ENCODE measurements around the gene C2CD4D. TPM values are rescaled to one million over a fixed set of nuclear protein-coding genes. Genes with fewer than 3 reads are reported as not detected.

C2CD4D gene
- total RNA-seq, 1 donor from 2014 or later, result 0.16 TPM

DNA sequence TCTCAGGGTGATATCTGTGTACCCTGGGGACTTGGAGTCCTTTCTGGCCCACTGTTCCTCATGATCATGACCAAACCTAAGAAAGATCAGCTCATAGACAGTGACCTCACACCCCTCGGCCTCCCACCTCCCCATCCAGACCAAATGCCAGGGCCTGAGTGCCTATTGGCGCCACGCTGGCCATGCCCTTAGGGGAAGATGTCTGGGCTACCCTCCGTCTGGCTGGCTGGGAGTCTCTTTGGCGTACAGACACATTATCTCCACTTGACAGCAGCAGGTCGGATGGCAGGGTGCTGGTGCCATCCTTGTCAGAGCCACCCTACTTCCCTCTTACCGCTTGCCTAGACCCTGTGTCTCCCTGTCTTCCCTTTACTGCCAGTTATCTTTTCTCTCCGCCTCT, 16.4 kb downstream of the C2CD4D start:
- no peaks in the 10 kb centered on the region for H3K36me3 ChIP-seq (ENCODE audit: insufficient read depth, low read length)
- no peak overlapping the region for H3K9ac ChIP-seq (ENCODE audit: low read length)
- no peaks in the 10 kb centered on the region for H4K20me1 ChIP-seq (ENCODE audit: insufficient read depth, low read length)
- TF ChIP-seq EZH2 (IDR thresholded peaks at IDR 0.05; ENCODE audit: insufficient read depth, low read length), result no peak
- TF ChIP-seq, protein P1, sequence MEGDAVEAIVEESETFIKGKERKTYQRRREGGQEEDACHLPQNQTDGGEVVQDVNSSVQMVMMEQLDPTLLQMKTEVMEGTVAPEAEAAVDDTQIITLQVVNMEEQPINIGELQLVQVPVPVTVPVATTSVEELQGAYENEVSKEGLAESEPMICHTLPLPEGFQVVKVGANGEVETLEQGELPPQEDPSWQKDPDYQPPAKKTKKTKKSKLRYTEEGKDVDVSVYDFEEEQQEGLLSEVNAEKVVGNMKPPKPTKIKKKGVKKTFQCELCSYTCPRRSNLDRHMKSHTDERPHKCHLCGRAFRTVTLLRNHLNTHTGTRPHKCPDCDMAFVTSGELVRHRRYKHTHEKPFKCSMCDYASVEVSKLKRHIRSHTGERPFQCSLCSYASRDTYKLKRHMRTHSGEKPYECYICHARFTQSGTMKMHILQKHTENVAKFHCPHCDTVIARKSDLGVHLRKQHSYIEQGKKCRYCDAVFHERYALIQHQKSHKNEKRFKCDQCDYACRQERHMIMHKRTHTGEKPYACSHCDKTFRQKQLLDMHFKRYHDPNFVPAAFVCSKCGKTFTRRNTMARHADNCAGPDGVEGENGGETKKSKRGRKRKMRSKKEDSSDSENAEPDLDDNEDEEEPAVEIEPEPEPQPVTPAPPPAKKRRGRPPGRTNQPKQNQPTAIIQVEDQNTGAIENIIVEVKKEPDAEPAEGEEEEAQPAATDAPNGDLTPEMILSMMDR (IDR thresholded peaks at IDR 0.05; ENCODE audit: insufficient read depth, low read depth, low read length), result no peak
- DNase-seq (ENCODE audit: low read depth) (no peak), FAIRE-seq (no peak)
- no peaks in the 10 kb centered on the region for H3K79me2 ChIP-seq (ENCODE audit: insufficient read depth, low read length)
- H3K4me2 ChIP-seq (ENCODE audit: low read length), result no peak overlapping the region
- Mint-ChIP-seq H3K36me3 (ENCODE audit: low read depth, unreplicated experiment) (peaks cover 2% of the 10 kb centered on the region), H3K27me3 (ENCODE audit: low read depth, unreplicated experiment) (peaks cover 55% of the 10 kb centered on the region), H3K4me1 (ENCODE audit: low read depth, unreplicated experiment) (peaks cover 6% of the 10 kb centered on the region), H3K27ac (ENCODE audit: unreplicated experiment) (no peak overlapping the region), H3K9me3 (ENCODE audit: unreplicated experiment) (peaks cover 3% of the 10 kb centered on the region), H3K4me3 (ENCODE audit: unreplicated experiment) (no peak overlapping the region)
- no peaks in the 10 kb centered on the region for H3K4me1 ChIP-seq (ENCODE audit: insufficient read depth, low read length)
- H2AFZ ChIP-seq (ENCODE audit: low read depth, low read length), result no peak overlapping the region
- H3K27me3 ChIP-seq (ENCODE audit: insufficient read depth, low read length), result peaks cover 2% of the 10 kb centered on the region
- H3K9me3 ChIP-seq (ENCODE audit: insufficient read depth, low read depth, low read length), result no peaks in the 10 kb centered on the region
- no peak overlapping the region for H3K27ac ChIP-seq (ENCODE audit: low read depth, low read length)
- H3K4me3 ChIP-seq (ENCODE audit: insufficient read depth, low read depth, low read length), result no peak overlapping the region

DNA sequence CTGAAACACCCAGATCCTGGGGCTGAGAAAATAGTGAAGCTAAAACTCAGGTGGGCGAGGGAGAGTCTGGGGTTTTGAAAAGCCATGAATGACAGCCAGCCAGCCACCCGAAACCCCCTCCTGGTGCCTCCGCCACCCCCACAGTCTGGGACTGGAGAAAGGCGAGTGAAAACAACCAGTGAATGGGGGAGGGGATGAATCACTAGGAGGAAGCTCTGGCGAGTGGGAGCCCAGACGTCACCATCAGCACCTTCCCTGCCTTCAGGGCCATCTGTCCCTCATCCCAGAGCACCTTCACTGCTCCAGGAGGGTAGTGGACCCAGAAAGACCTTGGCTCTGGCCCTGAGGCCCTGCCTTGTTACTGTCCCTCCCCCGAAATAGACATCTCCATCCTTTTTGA, 17.2 kb downstream of the C2CD4D start:
- DNase-seq (ENCODE audit: low read depth), result no peak
- peaks cover 61% of the 10 kb centered on the region for H3K27me3 Mint-ChIP-seq (ENCODE audit: low read depth, unreplicated experiment)

GRCh38 chr1:151820940-151821339, 18.7 kb downstream of the C2CD4D start:
- peaks cover 5% of the 10 kb centered on the region for H3K27me3 ChIP-seq (ENCODE audit: insufficient read depth, low read length)
- no peaks in the 10 kb centered on the region for H3K79me2 ChIP-seq (ENCODE audit: insufficient read depth, low read length)
- Mint-ChIP-seq H3K27me3 (ENCODE audit: low read depth, unreplicated experiment) (peaks cover 72% of the 10 kb centered on the region), H3K4me3 (ENCODE audit: unreplicated experiment) (no peak overlapping the region), H3K36me3 (ENCODE audit: low read depth, unreplicated experiment) (peaks cover 2% of the 10 kb centered on the region), H3K4me1 (ENCODE audit: low read depth, unreplicated experiment) (peaks cover 6% of the 10 kb centered on the region), H3K9me3 (ENCODE audit: unreplicated experiment) (peaks cover 5% of the 10 kb centered on the region), H3K27ac (ENCODE audit: unreplicated experiment) (no peak overlapping the region)
- FAIRE-seq (no peak), DNase-seq (ENCODE audit: low read depth) (no peak)
- no peaks in the 10 kb centered on the region for H3K36me3 ChIP-seq (ENCODE audit: insufficient read depth, low read length)
- no peak overlapping the region for H2AFZ ChIP-seq (ENCODE audit: low read depth, low read length)
- no peak overlapping the region for H3K27ac ChIP-seq (ENCODE audit: low read depth, low read length)
- H3K4me1 ChIP-seq (ENCODE audit: insufficient read depth, low read length), result no peaks in the 10 kb centered on the region
- TF ChIP-seq EZH2 (IDR thresholded peaks at IDR 0.05; ENCODE audit: insufficient read depth, low read length), result no peak
- TF ChIP-seq, protein P1 (IDR thresholded peaks at IDR 0.05; ENCODE audit: insufficient read depth, low read depth, low read length), result no peak
- no peaks in the 10 kb centered on the region for H3K9me3 ChIP-seq (ENCODE audit: insufficient read depth, low read depth, low read length)
- no peak overlapping the region for H3K4me3 ChIP-seq (ENCODE audit: insufficient read depth, low read depth, low read length)
- H3K9ac ChIP-seq (ENCODE audit: low read length), result no peak overlapping the region
- H3K4me2 ChIP-seq (ENCODE audit: low read length), result no peak overlapping the region
- H4K20me1 ChIP-seq (ENCODE audit: insufficient read depth, low read length), result no peaks in the 10 kb centered on the region

More for the DNA sequence above, 17.2 kb downstream of the C2CD4D start:
- H4K20me1 ChIP-seq (ENCODE audit: insufficient read depth, low read length), result no peaks in the 10 kb centered on the region
- TF ChIP-seq, protein P1 (IDR thresholded peaks at IDR 0.05; ENCODE audit: insufficient read depth, low read depth, low read length), result no peak
- TF ChIP-seq EZH2 (IDR thresholded peaks at IDR 0.05; ENCODE audit: insufficient read depth, low read length), result no peak
- H2AFZ ChIP-seq (ENCODE audit: low read depth, low read length), result peak overlapping the region; percentile 18
- H3K4me1 ChIP-seq (ENCODE audit: insufficient read depth, low read length), result no peaks in the 10 kb centered on the region
- no peak overlapping the region for H3K27ac ChIP-seq (ENCODE audit: low read depth, low read length)
- H3K27me3 ChIP-seq (ENCODE audit: insufficient read depth, low read length), result peaks cover 5% of the 10 kb centered on the region
- Mint-ChIP-seq H3K9me3 (ENCODE audit: unreplicated experiment) (peaks cover 3% of the 10 kb centered on the region), H3K4me1 (ENCODE audit: low read depth, unreplicated experiment) (peaks cover 6% of the 10 kb centered on the region), H3K36me3 (ENCODE audit: low read depth, unreplicated experiment) (peaks cover 2% of the 10 kb centered on the region), H3K27ac (ENCODE audit: unreplicated experiment) (no peak overlapping the region), H3K4me3 (ENCODE audit: unreplicated experiment) (no peak overlapping the region)
- H3K36me3 ChIP-seq (ENCODE audit: insufficient read depth, low read length), result no peaks in the 10 kb centered on the region
- no peak overlapping the region for H3K4me3 ChIP-seq (ENCODE audit: insufficient read depth, low read depth, low read length)
- no peak for FAIRE-seq
- H3K9ac ChIP-seq (ENCODE audit: low read length), result no peak overlapping the region
- H3K9me3 ChIP-seq (ENCODE audit: insufficient read depth, low read depth, low read length), result no peaks in the 10 kb centered on the region
- no peak overlapping the region for H3K4me2 ChIP-seq (ENCODE audit: low read length)
- H3K79me2 ChIP-seq (ENCODE audit: insufficient read depth, low read length), result no peaks in the 10 kb centered on the region
